Immature natural killer cell (primary cell): ENCODE data around the gene B4GALNT4. TPM values are rescaled to one million over a fixed set of nuclear protein-coding genes. Genes with fewer than 3 reads are reported as not detected.

ENCODE experiments used
- DNase-seq, 3 donors: peaks; one replicate each; pipeline ENCODE4 v3.0.0; 2022; ENCODE audit warnings: mixed read lengths in 1 of 3
- H3K27ac Mint-ChIP-seq, 6 donors: one replicate each; pipeline ENCODE4 v1.8.0; 2020; ENCODE audit warnings: mixed read lengths in 6 of 6, mild to moderate bottlenecking in 5 of 6, inconsistent platforms in 4 of 6, moderate library complexity in 3 of 6
- H3K27me3 Mint-ChIP-seq, 3 donors: one replicate each; pipeline ENCODE4 v1.8.0; 2020 to 2021; ENCODE audit warnings: low read depth in 3 of 3, mild to moderate bottlenecking in 3 of 3, mixed read lengths in 3 of 3, moderate library complexity in 3 of 3, inconsistent platforms in 1 of 3
- H3K36me3 Mint-ChIP-seq, 3 donors: one replicate each; pipeline ENCODE4 v1.8.0; 2020; ENCODE audit warnings: mixed read lengths in 3 of 3, inconsistent platforms in 2 of 3, mild to moderate bottlenecking in 2 of 3
- H3K4me1 Mint-ChIP-seq, 2 donors: one replicate each; pipeline ENCODE4 v1.8.0; 2020; ENCODE audit warnings: inconsistent platforms in 2 of 2, mild to moderate bottlenecking in 2 of 2, mixed read lengths in 2 of 2, moderate library complexity in 1 of 2
- H3K4me3 Mint-ChIP-seq, 5 donors: one replicate each; pipeline ENCODE4 v1.8.0; 2020; ENCODE audit warnings: mild to moderate bottlenecking in 5 of 5, mixed read lengths in 5 of 5, inconsistent platforms in 3 of 5, moderate library complexity in 3 of 5
- H3K9me3 Mint-ChIP-seq, 6 donors: one replicate each; pipeline ENCODE4 v1.8.0; 2020; ENCODE audit warnings: mild to moderate bottlenecking in 6 of 6, mixed read lengths in 6 of 6, inconsistent platforms in 4 of 6, moderate library complexity in 3 of 6
- polyA plus RNA-seq, 3 donors: library from polyadenylated mRNA; unstranded; fragments of 300-500 nt; fragmentation: Illumina TruSeq; gene quantifications; one replicate each; pipeline ENCODE4 v1.2.3, GENCODE V29; 2021

The B4GALNT4 gene
- polyA plus RNA-seq, 3 donors from 2014 or later = 0.53 TPM; not detected in 2

DNA sequence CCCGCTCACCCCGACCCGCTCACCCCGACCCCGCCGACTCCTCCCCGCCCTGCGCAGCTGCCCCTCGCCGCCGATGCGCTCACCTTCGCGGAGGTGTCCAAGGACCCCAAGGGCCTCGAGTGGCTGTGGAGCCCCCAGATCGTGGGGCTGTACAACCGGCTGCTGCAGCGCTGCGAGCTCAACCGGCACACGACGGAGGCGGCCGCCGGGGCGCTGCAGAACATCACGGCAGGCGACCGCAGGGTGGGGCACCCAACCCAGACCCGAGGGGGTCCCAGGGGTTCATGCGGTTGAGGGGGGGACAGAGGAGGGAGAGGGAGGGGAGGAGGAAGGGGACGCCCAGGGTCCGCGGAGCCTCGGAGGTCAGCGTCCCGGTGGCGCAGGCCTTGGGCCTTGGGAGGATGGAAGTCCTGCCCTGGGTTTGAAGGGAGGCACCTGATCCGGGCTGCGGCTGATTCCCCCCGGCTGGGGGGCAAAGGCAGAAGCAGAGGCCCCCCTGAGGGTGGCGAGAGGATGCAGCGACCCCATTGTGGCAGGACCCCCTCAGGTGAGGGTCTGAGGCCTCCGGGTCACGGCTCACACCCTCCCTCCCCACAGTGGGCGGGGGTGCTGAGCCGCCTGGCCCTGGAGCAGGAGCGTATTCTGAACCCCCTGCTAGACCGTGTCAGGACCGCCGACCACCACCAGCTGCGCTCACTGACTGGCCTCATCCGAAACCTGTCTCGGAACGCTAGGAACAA, 33.9 kb downstream of the B4GALNT4 start:
- Mint-ChIP-seq H3K4me1 (peaks cover 0 to 15% of the 10 kb centered on the region in 2 donors), H3K27ac (no peak overlapping the region), H3K9me3 (no peaks in the 10 kb centered on the region), H3K36me3 (no peaks in the 10 kb centered on the region), H3K4me3 (no peak overlapping the region), H3K27me3 (peaks cover 8 to 18% (median 10%) of the 10 kb centered on the region in 3 donors)
- no peak for DNase-seq

DNA sequence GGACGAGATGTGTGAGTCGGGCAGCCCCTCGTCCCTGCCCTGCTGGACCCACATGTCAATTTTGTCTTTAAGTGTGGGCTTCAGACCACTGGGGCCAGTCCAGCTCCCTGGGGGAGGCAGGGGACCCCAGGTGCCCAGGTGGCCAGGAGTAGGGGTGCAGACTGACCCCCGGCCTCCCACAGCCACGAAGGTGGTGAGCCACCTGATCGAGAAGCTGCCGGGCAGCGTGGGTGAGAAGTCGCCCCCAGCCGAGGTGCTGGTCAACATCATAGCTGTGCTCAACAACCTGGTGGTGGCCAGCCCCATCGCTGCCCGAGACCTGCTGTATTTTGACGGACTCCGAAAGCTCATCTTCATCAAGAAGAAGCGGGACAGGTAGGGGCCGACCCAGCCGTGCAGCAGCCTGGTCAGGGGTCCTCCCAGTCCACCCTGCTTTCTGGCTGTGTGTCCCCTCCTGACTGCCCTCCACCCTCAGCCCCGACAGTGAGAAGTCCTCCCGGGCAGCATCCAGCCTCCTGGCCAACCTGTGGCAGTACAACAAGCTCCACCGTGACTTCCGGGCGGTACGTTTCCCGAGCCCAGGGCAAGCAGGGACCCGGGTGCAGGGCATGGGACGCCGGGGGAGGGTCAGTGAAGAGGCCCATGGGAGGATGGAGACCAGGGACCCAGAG, 34.6 kb downstream of the B4GALNT4 start:
- Mint-ChIP-seq H3K4me3 (peak overlapping the region in 1 of 5 donors; percentile 3), H3K4me1 (peaks cover 0 to 16% of the 10 kb centered on the region in 2 donors), H3K27ac (peak overlapping the region in 2 of 6 donors; percentile 13 to 50), H3K9me3 (no peaks in the 10 kb centered on the region), H3K36me3 (no peaks in the 10 kb centered on the region), H3K27me3 (peaks cover 8 to 15% (median 10%) of the 10 kb centered on the region in 3 donors)
- no peak for DNase-seq

DNA sequence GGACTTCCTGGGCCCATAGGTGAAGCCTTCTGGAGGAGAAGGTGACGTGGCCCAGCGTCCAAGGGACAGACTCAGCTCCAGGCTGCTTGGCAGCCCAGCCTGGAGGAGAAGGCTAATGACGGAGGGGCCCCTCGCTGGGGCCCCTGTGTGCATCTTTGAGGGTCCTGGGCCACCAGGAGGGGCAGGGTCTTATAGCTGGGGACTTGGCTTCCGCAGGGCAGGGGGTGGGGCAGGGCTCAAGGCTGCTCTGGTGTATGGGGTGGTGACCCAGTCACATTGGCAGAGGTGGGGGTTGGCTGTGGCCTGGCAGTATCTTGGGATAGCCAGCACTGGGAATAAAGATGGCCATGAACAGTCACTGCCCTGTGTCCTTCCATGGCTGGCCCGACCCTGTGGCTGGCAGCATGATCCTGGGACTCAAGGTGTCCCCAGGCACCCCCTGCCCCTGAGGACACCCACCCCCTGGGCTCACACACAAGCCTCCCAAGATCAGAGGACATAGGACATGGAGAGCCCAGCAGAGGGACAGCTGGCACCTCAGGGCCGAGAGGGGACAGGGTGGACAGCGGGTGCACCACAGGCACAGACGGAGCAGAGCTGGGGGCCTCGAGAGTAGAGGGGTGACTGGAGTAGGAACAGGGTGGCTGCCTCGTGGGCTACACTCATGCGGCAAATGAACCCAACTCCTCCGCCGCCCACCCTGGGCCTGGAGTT, 35.4 kb downstream of the B4GALNT4 start:
- H3K27ac Mint-ChIP-seq = peak overlapping the region; percentile 40 to 82 (median 68)
- peaks cover 7 to 11% (median 8%) of the 10 kb centered on the region in 3 donors for H3K27me3 Mint-ChIP-seq
- DNase-seq = no peak
- no peaks in the 10 kb centered on the region for H3K36me3 Mint-ChIP-seq
- H3K4me3 Mint-ChIP-seq = peak overlapping the region in 2 of 5 donors; percentile 3 to 21
- peaks cover 0 to 15% of the 10 kb centered on the region in 2 donors for H3K4me1 Mint-ChIP-seq
- no peaks in the 10 kb centered on the region for H3K9me3 Mint-ChIP-seq

DNA sequence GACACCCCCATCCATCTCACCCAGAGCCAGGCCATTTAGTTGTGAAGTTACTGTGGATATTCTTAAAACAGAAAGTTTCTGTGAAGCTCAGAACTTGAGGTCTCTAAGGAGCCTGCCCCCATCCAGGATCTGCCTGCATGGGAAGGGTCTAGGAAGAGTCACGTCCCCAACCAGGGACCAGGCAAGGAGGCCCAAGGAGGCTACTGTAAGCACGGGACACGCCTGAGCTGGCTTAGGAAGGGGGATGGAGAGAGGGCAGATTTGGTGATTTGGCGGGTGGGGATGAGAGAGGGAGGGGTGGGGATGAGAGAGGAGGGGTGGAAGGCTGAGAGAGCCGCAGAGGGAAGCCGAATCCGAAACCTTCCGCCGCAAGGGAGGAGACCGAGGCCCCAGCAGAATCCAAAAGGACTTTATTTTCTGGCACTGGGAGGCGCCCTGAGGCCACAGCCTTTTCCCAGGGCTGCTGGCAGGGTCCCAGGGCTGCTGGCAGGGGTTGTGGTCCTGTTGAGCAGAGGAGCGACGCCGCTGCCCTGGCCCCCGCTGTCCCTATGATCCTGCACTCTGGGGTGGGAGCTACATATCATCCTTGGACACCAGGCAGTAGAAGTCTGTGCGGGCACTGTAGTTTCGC, 36.1 kb downstream of the B4GALNT4 start:
- Mint-ChIP-seq H3K27me3 (peaks cover 7 to 8% (median 7%) of the 10 kb centered on the region in 3 donors), H3K9me3 (no peaks in the 10 kb centered on the region), H3K27ac (peak overlapping the region; percentile 58 to 82 (median 73)), H3K4me1 (peaks cover 0 to 15% of the 10 kb centered on the region in 2 donors), H3K36me3 (no peaks in the 10 kb centered on the region), H3K4me3 (peak overlapping the region in 1 of 5 donors; percentile 21)
- DNase-seq = no peak

DNA sequence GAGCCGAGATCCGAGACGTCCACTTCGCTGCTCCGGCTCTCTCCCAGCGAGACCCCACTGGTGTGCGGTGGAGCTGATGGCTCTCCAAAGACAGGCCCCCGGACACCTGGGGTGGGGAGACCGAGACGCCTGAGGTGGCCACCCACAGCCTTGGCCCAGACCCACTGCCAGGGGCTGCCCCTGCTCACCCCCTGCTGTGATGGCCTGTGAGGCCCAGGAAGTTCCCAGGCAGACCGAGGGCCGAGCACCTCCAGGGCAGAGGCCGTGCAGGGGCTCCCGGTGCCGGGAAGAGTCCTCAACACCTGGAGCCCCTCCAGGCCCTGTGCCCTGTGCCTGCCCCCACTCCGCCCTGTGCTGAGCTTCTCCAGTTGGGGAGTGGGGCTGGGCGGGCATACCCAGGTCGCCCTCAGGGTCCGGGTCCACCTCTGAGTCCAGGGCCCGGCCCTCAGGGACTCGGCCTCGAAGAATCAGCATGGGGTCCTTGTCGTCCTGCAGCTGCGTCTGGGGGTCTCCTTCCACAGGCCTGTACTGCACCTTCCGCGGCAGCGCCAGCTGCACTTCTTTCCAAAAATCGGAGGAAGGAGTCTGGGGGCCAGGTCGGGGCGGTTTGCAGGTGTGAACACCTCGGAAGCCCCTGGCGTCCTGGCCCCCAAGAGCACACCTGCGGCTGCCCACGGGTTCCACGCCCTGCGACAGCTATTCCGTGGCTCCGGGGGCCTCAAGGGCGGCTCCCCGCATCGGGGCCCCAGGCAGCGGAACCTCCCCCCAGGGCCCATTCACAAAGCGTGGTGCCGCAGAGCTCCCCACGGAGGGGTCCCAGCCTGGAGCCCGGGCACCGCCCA, 36.9 kb downstream of the B4GALNT4 start:
- Mint-ChIP-seq H3K9me3 (no peaks in the 10 kb centered on the region), H3K4me1 (peaks cover 0 to 15% of the 10 kb centered on the region in 2 donors), H3K36me3 (no peaks in the 10 kb centered on the region), H3K27ac (peak overlapping the region in 5 of 6 donors; percentile 7 to 80 (median 46)), H3K4me3 (peak overlapping the region in 1 of 5 donors; percentile 21), H3K27me3 (peaks cover 7 to 8% (median 7%) of the 10 kb centered on the region in 3 donors)
- no peak for DNase-seq

DNA sequence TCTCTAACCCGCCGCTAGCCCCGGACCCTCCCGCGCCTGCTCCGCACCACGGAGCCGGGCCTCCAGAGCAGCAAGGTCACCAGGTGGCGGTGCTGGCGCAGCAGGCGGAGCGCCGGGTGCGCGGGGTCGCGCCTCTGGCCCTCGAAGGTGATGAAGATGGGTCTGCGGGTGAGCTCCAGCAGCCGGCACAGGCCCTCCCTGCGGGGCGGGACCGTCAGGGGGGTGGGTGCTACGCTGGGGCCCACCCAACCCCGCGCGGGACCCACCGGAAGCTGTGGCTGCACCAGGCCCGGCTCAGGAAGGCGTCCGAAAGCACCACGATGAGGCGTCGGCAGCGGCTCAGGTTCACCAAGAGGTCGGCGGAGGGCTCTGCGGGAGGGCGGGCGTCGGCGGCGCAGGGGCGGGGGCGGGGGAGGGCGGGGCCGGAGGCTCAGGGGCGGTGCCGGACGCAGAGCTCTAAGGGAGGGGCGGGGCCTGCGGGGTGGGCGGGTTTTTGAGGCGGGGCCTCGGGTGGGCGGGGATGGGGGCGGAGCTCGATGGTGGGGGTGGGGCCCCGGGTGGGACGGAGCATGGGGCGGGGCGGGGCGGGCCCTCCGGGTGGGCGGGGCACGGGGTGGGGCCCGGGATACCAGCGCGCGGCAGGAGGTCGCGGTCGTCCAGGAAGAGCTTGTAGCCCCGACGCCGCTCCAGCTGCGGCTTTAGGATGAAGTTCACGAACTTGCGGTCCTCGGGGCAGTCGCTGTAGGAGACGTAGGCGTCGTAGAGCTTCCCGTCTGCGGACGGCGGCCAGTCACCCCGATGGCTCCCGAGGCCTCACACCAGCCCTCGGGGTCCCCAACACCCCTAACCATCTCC, 37.7 kb downstream of the B4GALNT4 start:
- peak; percentile 99 for DNase-seq
- Mint-ChIP-seq H3K27me3 (peaks cover 7 to 8% (median 7%) of the 10 kb centered on the region in 3 donors), H3K27ac (peak overlapping the region; percentile 62 to 84 (median 82)), H3K9me3 (no peaks in the 10 kb centered on the region), H3K36me3 (no peaks in the 10 kb centered on the region), H3K4me3 (peak overlapping the region in 4 of 5 donors; percentile 12 to 46 (median 28)), H3K4me1 (peaks cover 0 to 15% of the 10 kb centered on the region in 2 donors)

DNA sequence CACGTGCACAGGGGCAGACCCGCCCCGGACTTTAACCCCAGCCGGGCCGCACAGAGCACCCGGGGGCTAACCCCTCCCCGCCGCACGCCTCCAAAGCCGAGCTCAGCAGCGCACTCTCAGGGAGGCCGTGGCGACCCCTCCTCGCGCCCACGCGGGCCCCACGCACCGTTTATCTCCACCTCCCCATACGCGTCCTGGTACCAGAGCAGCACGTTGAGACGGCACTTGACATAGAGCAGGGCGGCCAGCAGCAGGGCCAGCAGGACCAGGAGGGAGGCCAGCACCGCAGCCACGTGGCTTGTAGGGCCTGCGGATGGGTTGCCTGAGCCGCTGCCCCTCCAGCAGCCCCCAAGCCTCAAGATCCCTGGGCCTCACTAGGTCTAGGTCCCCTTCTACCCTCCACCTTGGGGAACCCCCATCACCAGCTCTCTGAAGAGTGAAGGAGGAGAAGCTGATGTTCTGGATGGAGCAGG, 38.4 kb downstream of the B4GALNT4 start:
- H3K36me3 Mint-ChIP-seq = no peaks in the 10 kb centered on the region
- peak overlapping the region; percentile 62 to 84 (median 78) for H3K27ac Mint-ChIP-seq
- H3K9me3 Mint-ChIP-seq = no peaks in the 10 kb centered on the region
- H3K4me3 Mint-ChIP-seq = peak overlapping the region; percentile 9 to 46 (median 18)
- H3K4me1 Mint-ChIP-seq = peaks cover 0 to 16% of the 10 kb centered on the region in 2 donors
- DNase-seq = no peak
- H3K27me3 Mint-ChIP-seq = peaks cover 7 to 8% (median 7%) of the 10 kb centered on the region in 3 donors

DNA sequence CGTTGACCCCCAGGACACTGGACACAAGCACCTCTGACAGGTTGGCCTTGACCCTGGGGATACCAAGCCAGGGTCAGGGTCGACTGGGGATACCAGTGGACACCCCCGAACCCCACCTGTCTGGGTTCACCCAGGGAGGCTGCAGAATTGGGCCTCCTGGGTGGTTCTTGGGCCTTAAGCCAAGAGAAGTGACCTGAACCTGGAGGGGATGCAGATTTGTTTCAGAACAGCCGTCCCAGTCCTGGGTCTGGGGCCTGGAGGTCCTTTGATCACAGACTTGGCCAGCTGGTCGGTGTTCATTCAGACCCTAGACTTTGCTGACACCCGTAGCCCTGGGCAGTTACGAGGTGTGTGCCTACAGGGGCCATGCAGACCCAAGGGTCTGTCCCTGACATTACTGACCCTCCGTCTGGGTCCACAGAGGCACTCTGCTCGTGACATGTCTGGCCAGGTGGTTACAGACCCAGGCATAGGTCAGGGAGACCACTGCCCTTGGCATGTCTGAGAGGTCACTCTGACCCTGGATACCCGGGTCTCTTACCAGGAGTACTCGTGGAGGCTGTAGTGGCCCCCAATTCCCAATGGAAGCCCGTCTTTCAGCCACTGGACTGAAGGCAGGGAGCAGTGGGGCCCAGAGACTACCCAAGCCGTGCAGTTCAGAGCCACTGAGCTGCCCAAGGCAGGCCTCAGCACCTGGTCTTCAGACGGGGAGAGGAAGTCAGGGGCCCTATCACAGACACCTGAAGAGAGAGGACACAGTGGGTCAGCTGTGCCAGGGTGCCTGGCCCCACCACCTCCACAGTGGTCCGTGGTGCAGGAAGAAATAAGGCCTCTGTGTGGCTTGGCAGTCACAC, 39.1 kb downstream of the B4GALNT4 start:
- Mint-ChIP-seq H3K27me3 (peaks cover 7 to 8% (median 7%) of the 10 kb centered on the region in 3 donors), H3K4me1 (peaks cover 0 to 23% of the 10 kb centered on the region in 2 donors), H3K4me3 (no peak overlapping the region), H3K27ac (peak overlapping the region in 4 of 6 donors; percentile 76 to 84 (median 83)), H3K36me3 (no peaks in the 10 kb centered on the region), H3K9me3 (no peaks in the 10 kb centered on the region)
- DNase-seq = no peak

DNA sequence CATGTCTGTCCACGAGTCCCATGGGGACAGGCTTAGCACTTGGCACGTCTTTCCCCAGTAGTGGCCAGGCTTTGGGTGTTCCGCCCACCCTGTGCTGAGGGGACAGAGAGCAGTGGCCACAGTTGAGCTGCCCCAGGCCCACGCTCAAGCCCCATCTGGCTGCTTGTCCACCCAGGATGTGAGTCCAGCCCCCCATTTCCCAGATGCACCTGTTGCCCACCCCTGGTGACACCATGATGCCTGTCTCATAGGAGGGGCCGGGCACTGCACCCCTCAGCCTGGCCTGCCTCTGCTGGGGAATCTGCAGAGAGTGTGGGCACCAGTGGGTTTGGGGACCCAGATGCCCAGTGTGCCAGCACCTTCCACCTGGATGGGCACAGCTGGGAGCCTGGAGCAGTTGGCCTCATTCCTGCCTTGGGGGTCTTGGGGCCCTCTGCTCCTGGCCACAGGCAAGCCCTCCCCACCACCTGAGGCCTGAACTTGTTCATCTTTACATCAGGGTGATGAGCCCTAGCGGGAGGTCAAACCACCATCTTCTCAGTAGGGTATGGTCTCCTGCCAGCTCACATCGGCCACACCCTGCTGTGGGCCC, 39.8 kb downstream of the B4GALNT4 start:
- no peak for DNase-seq
- Mint-ChIP-seq H3K4me1 (peaks cover under 1 to 26% of the 10 kb centered on the region in 2 donors), H3K4me3 (no peak overlapping the region), H3K27ac (peak overlapping the region in 3 of 6 donors; percentile 64 to 76 (median 76)), H3K9me3 (no peaks in the 10 kb centered on the region), H3K36me3 (no peaks in the 10 kb centered on the region), H3K27me3 (peaks cover 7 to 8% (median 7%) of the 10 kb centered on the region in 3 donors)

DNA sequence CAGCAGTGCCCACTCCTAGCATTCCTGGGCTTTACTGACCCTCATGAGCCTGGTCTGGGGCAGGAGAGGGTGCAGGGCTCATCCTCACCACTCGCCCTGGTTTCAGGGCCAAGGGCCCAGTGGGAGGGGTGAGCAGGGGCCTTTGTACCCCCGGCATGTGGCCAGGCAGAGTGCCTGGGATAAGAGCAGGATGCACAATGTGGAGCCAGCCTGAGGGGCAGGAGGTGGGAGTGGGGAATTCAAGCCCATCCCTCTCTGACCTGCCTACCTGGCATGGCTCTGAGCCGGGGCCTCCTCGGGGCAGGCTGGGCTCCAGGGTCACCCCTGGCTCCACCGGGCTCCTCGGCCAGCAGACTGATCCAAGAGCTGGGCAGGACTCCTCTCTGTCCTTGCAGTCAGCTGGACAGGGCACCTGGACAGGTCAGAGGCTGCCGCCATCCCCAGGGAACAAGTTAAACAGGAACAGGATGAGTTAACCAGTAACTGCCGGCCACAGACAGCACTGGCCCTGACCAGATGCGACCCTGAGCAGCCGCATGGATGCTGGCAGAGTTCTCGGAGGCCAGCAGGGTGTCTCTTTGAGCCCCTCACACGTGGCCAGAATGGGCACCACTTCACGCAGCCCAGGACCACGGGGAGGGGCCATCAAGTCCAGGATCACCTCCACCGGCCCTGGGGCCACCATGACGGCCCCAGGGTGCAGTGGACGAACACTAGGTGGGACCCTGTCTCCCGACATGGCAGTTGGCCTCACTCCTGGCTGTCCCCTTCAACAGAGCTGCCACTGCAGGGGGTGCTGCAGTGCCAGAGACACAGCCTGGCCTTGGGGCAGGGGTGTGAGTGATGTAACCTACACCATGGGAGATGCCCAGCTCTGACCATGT, 40.5 kb downstream of the B4GALNT4 start:
- H3K4me3 Mint-ChIP-seq = peak overlapping the region in 1 of 5 donors; percentile 3
- no peaks in the 10 kb centered on the region for H3K9me3 Mint-ChIP-seq
- peaks cover 0 to 5% (median 0%) of the 10 kb centered on the region in 3 donors for H3K36me3 Mint-ChIP-seq
- no peak for DNase-seq
- peaks cover 7 to 11% (median 7%) of the 10 kb centered on the region in 3 donors for H3K27me3 Mint-ChIP-seq
- peak overlapping the region in 3 of 6 donors; percentile 12 to 76 (median 57) for H3K27ac Mint-ChIP-seq
- peaks cover 7 to 31% of the 10 kb centered on the region in 2 donors for H3K4me1 Mint-ChIP-seq
